22Rv1 (cell line): ENCODE results near the gene TTC13.

Experiments used
- ZFX ChIP-seq: fragments of 450-650 bp; IDR thresholded peaks from 2 replicates; pipeline ENCODE4 v1.6.1; 2017; ENCODE audit warnings: antibody characterized with exemption, borderline replicate concordance
- TF ChIP-seq, protein P1 (sequence below): fragments of 450-650 bp; IDR thresholded peaks from 2 replicates; pipeline ENCODE4 v1.5.1; 2017; ENCODE audit warnings: mild to moderate bottlenecking

DNA sequence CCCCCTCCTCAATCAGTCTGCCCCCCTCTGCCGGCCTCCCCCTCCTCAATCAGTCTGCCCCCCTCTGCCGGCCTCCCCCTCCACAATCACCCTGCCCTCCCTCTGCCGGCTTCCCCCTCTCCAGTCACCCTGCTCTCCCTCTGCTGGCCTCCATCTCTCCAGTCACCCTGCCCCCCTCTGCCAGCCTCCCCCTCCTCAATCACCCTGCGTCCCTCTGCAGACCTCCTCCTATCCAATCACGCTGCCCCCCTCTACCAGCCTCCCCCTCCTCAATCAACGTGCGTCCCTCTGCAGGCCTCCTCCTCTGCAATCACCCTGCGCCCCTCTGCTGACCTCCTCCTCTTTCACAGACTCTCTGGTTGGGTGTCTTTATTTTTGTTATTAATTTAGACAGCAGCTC is 98.9 kb downstream of the TTC13 start:
- no peak for TF ChIP-seq ZFX
- TF ChIP-seq, protein P1, sequence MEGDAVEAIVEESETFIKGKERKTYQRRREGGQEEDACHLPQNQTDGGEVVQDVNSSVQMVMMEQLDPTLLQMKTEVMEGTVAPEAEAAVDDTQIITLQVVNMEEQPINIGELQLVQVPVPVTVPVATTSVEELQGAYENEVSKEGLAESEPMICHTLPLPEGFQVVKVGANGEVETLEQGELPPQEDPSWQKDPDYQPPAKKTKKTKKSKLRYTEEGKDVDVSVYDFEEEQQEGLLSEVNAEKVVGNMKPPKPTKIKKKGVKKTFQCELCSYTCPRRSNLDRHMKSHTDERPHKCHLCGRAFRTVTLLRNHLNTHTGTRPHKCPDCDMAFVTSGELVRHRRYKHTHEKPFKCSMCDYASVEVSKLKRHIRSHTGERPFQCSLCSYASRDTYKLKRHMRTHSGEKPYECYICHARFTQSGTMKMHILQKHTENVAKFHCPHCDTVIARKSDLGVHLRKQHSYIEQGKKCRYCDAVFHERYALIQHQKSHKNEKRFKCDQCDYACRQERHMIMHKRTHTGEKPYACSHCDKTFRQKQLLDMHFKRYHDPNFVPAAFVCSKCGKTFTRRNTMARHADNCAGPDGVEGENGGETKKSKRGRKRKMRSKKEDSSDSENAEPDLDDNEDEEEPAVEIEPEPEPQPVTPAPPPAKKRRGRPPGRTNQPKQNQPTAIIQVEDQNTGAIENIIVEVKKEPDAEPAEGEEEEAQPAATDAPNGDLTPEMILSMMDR: no peak
